Upper lobe of left lung (tissue), 4 donors: ENCODE data around the gene CHCHD3.

Source experiments
- CTCF ChIP-seq, 6 experiments: fragments of 450-650 bp in 4 of 6; fragments of 200-600 bp in 2 of 6; sonication (generic) in 2 of 6; IDR thresholded peaks; one replicate each; pipeline ENCODE4 v1.5.1; 2016 to 2019; ENCODE audit warnings: antibody characterized with exemption in 6 of 6
- POLR2A ChIP-seq, 4 donors: fragments of 450-650 bp; IDR thresholded peaks; one replicate each; pipeline ENCODE4 v1.5.1; 2016 to 2017; ENCODE audit warnings: antibody characterized with exemption in 4 of 4, mild to moderate bottlenecking in 2 of 4

- TF ChIP-seq POLR2A (IDR thresholded peaks at IDR 0.05) (no peak), CTCF (IDR thresholded peaks at IDR 0.05) (no peak)
These were observed 290.9 kb downstream of the CHCHD3 start for GRCh38 chr7:132791036-132791435.
